Measurements from ENCODE around the gene CFAP54.

GRCh38 chr12:96466939-96467751 lies 22.2 kb upstream of the CFAP54 start:
- no peak for TF ChIP-seq CTCF (IDR thresholded peaks at IDR 0.05)
- TF ChIP-seq POLR2A (IDR thresholded peaks at IDR 0.05), result no peak

Data from uterus (tissue), 2 donors.